Brain microvascular endothelial cell (primary cell): ENCODE measurements around the gene HJV.

ENCODE experiments used
- DNase-seq: peaks from one replicate; pipeline ENCODE4 v3.0.0-alpha.2; 2020
- H3K27ac ChIP-seq: fragments of 250-450 bp; sonication (Bioruptor Pico); 2 replicates; pipeline ENCODE4 v1.5.1; 2020; ENCODE audit warnings: mild to moderate bottlenecking, moderate library complexity
- H3K27me3 ChIP-seq: fragments of 250-450 bp; sonication (Bioruptor Pico); replicated peaks from 2 replicates; pipeline ENCODE4 v1.5.1; 2020; ENCODE audit warnings: mild to moderate bottlenecking
- H3K36me3 ChIP-seq: fragments of 250-450 bp; sonication (Bioruptor Pico); replicated peaks from 2 replicates; pipeline ENCODE4 v1.5.1; 2020; ENCODE audit warnings: mild to moderate bottlenecking
- H3K4me3 ChIP-seq: 2 replicates; pipeline ENCODE4 v1.5.1; 2011; ENCODE audit warnings: low read depth, mild to moderate bottlenecking, control low read depth, low read length, moderate library complexity
- in situ Hi-C: cut with HindIII; loops from 2 replicates; pipeline ENCODE4 v1.10.0; 2017; ENCODE audit warnings: low sequenced_read_pairs, low pct_ligation_motif_present
- TF ChIP-seq, protein P1 (sequence below): IDR thresholded peaks from 2 replicates; pipeline ENCODE4 v1.5.1; 2011; ENCODE audit warnings: low read depth, mild to moderate bottlenecking, moderate library complexity, low read length, control low read depth, inconsistent platforms; ENCODE audit errors: missing control alignments

Gene HJV

DNA sequence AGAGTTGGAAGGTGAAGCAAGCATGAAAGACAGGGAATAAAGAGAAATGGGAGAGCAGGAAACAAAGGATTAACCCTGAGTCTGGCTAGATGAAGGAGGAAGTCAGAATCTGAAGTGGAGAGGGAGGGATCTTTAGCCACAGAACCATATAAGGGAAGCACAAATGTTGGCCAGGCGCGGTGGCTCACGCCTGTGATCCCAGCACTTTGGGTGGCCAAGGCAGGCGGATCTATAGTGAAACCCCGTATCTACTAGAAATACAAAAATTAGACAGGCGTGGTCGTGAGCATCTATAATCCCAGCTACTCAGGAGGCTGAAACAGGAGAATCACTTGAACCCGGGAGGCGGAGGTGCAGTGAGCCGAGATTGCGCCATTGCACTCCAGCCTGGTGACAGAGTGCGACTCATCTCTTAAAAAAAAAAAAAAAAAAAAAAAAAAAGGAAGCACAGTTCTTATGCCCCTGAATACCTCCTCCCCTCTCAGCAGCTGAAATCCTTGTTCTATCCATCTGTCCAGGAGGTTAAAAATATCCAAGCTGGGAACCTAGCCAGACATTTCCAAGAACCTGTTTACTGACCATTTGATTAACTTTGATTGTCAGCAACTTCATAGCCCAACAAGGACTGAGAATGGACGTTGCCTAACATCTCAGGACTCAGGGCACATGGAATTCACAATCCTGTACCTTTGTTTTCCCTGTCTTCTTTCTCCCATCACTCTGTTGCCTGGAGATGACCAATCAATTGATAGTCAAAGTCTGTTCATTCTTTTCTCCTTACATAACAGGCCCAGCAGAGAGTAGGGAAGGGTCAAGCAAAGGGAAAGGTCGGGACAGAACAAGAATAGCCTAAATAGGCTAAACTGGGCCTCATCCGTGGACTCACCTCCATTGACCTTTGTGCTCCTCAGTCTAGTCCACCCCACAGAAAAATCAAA lies 35.8 kb downstream of the HJV start:
- DNase-seq, result no peak
- TF ChIP-seq, protein P1, sequence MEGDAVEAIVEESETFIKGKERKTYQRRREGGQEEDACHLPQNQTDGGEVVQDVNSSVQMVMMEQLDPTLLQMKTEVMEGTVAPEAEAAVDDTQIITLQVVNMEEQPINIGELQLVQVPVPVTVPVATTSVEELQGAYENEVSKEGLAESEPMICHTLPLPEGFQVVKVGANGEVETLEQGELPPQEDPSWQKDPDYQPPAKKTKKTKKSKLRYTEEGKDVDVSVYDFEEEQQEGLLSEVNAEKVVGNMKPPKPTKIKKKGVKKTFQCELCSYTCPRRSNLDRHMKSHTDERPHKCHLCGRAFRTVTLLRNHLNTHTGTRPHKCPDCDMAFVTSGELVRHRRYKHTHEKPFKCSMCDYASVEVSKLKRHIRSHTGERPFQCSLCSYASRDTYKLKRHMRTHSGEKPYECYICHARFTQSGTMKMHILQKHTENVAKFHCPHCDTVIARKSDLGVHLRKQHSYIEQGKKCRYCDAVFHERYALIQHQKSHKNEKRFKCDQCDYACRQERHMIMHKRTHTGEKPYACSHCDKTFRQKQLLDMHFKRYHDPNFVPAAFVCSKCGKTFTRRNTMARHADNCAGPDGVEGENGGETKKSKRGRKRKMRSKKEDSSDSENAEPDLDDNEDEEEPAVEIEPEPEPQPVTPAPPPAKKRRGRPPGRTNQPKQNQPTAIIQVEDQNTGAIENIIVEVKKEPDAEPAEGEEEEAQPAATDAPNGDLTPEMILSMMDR, result no peak

GRCh38 chr1:145985129-145985501 lies 36.4 kb downstream of the HJV start:
- Histone ChIP-seq H3K27me3 (no peaks in the 10 kb centered on the region), H3K4me3 (no peak overlapping the region), H3K36me3 (no peaks in the 10 kb centered on the region), H3K27ac (peak overlapping the region; percentile 3)
- in situ Hi-C loops, result no loop called here
- DNase-seq, result no peak
- TF ChIP-seq, protein P1, result no peak

More for the DNA sequence above, 35.8 kb downstream of the HJV start:
- in situ Hi-C loops, result no loop called here
- H3K36me3 ChIP-seq, result no peaks in the 10 kb centered on the region
- peak overlapping the region; percentile 3 for H3K27ac ChIP-seq
- H3K4me3 ChIP-seq, result no peak overlapping the region
- no peaks in the 10 kb centered on the region for H3K27me3 ChIP-seq

GRCh38 chr1:145983960-145984830 lies 37.3 kb downstream of the HJV start:
- Histone ChIP-seq H3K36me3 (no peaks in the 10 kb centered on the region), H3K27ac (no peak overlapping the region), H3K4me3 (no peak overlapping the region), H3K27me3 (no peaks in the 10 kb centered on the region)
- no peak for DNase-seq
- in situ Hi-C loops, result no loop called here
- TF ChIP-seq, protein P1, result no peak

GRCh38 chr1:145983206-145983675 lies 38.3 kb downstream of the HJV start:
- H3K27me3 ChIP-seq, result no peaks in the 10 kb centered on the region
- TF ChIP-seq, protein P1, result no peak
- in situ Hi-C loops, result no loop called here
- no peaks in the 10 kb centered on the region for H3K36me3 ChIP-seq
- no peak overlapping the region for H3K27ac ChIP-seq
- H3K4me3 ChIP-seq, result no peak overlapping the region
- DNase-seq, result no peak

DNA sequence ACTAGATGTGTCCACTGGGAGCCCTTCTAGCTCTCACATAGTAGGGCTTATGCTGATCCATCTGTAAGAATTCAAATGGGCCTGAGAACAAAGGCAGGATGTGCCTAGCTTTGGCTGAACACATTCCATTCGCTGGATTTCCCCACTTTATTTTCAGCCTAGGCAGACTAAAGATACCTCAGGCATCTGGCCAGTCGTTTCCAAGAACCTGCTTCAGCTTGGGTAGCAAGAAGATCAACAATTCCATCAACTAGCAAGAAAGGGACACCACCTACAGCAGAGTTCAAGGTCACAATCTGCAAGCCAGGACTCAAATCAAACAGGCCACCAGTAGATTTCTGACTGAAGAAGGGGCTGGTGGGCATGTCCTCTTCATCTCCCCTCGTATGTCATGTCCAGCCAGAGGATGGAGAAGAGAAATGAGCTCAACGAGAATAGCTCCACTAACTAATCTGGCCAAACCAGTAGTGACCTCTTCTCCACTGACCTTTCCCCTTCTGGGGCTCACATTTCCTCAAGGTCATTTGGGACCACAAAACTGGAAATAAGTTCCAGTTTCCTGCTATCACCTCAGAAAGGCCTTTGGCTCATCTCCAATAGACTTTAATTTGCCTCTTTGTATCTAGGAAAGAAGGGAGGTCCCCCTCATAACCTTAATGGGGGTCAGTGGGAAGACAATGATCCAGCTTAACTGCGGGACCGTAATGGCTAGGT lies 39.4 kb downstream of the HJV start:
- TF ChIP-seq, protein P1, result no peak
- in situ Hi-C loops, result no loop called here
- H3K27ac ChIP-seq, result no peak overlapping the region
- DNase-seq, result no peak
- no peaks in the 10 kb centered on the region for H3K36me3 ChIP-seq
- H3K4me3 ChIP-seq, result no peak overlapping the region
- no peaks in the 10 kb centered on the region for H3K27me3 ChIP-seq
